Activated CD4-positive, alpha-beta memory T cell treated with anti-CD3 and anti-CD28 coated beads, Interleukin-2, amount 10 ng/mL, durations not matched to agents 7 days and 5 days (primary cell): Measurements from ENCODE around the gene ZNF546. TPM values are rescaled to one million over a fixed set of nuclear protein-coding genes. Genes with fewer than 3 reads are reported as not detected.

Experiments
- CTCF ChIA-PET: fragments of 350-600 bp; sonication (Branson Sonifier 250); formaldehyde crosslinking; loops from one replicate; lab custom pipeline; 2021; ENCODE audit warnings: antibody characterized with exemption, inconsistent platforms; lab: Charles Lee
- POLR2A ChIA-PET: fragments of 350-600 bp; sonication (Branson Sonifier 250); formaldehyde crosslinking; loops from one replicate; lab custom pipeline; 2021; ENCODE audit warnings: antibody characterized with exemption; lab: Charles Lee
- DNase-seq: peaks from one replicate; pipeline ENCODE4 v3.0.0-alpha.2; 2020
- H3K27ac Mint-ChIP-seq: one replicate; pipeline ENCODE4 v1.8.0; 2021; ENCODE audit warnings: mild to moderate bottlenecking, mixed read lengths
- H3K27me3 Mint-ChIP-seq: one replicate; pipeline ENCODE4 v1.8.0; 2021; ENCODE audit warnings: mixed read lengths
- H3K36me3 Mint-ChIP-seq: one replicate; pipeline ENCODE4 v1.8.0; 2021; ENCODE audit warnings: low read depth, mixed read lengths
- H3K4me1 Mint-ChIP-seq: one replicate; pipeline ENCODE4 v1.8.0; 2021; ENCODE audit warnings: mixed read lengths
- H3K4me3 Mint-ChIP-seq: one replicate; pipeline ENCODE4 v1.8.0; 2021; ENCODE audit warnings: mild to moderate bottlenecking, mixed read lengths
- H3K9me3 Mint-ChIP-seq: one replicate; pipeline ENCODE4 v1.8.0; 2021; ENCODE audit warnings: mixed read lengths
- total RNA-seq, 2 experiments: library from RNA; stranded (reverse); gene quantifications; one replicate each; pipeline ENCODE4 v1.2.3, GENCODE V29; 2021

ZNF546 gene
- total RNA-seq, 2 experiments from 2014 or later, result 6.3 to 7.5 TPM

DNA sequence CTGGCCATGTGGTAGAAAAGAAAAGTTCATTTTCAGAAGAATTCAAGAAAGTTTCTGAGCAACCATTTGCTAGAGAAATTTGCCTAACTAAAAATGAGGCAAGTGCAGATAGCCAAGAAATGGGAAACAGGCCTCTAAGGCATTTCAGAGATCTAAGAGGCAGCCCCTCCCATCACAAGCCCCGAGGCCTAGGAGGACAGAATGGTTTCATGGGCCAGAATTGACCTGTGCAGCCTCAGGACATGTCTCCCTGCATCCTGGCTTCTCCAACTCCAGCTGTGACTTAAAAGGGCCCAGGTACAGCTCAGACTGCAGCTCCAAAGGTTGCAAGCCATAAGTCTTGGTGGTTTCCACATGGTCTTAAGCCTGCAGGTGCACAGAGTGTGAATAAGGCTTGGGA lies 3.3 kb upstream of the ZNF546 start:
- ChIA-PET CTCF (no interaction called here), POLR2A (no interaction called here)
- Mint-ChIP-seq H3K4me3 (no peak overlapping the region), H3K27ac (no peak overlapping the region), H3K36me3 (peaks cover 47% of the 10 kb centered on the region), H3K9me3 (peaks cover 21% of the 10 kb centered on the region), H3K27me3 (no peaks in the 10 kb centered on the region), H3K4me1 (peaks cover 36% of the 10 kb centered on the region)
- no peak for DNase-seq

DNA sequence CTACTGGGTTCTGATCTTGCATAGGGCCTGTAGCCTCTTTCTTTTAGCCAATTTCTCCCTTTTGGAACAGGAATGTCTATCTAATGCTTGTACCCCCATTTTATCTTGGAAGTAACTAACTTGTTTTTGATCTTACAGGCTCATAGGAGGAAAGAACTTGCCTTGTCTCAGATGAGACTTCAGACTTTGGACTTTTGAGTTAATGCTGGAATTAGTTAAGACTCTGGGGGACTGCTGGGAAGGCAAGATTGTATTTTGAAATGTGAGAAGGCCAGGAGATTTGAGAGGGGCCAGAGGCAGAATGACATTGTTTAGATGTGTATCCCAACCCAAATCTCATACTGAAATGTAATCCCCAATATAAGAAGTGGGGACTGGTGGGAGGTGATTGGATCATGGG lies 2.5 kb upstream of the ZNF546 start:
- CTCF ChIA-PET, result no interaction called here
- no peak for DNase-seq
- POLR2A ChIA-PET, result no interaction called here
- H3K27me3 Mint-ChIP-seq, result no peaks in the 10 kb centered on the region
- peaks cover 47% of the 10 kb centered on the region for H3K36me3 Mint-ChIP-seq
- no peak overlapping the region for H3K27ac Mint-ChIP-seq
- peaks cover 19% of the 10 kb centered on the region for H3K9me3 Mint-ChIP-seq
- H3K4me3 Mint-ChIP-seq, result no peak overlapping the region
- H3K4me1 Mint-ChIP-seq, result peaks cover 36% of the 10 kb centered on the region

DNA sequence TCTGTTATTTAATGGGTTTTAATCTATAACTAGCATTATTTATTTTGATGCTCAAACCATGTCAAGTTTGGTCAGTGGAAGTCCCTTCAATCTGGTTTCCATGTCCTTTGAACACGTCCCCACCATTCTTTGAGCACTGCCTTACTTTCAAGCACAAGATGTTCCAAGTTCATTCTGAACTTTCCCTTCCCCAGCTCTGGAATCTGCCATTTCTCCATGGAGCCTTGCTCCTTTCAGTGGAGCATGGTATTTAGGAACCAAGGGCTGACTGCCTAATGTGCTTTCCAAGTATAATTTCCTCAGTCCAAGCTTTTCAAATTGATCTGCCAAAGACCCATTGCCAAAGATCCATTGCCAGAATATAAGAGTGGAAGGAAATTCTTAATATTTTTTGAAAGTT lies 1.1 kb upstream of the ZNF546 start:
- CTCF ChIA-PET, result interaction anchor here (1.4 to 2.4 kb wide), 2 partner anchors 26 to 94 kb away, joined by 4 to 32 read pairs; partner anchors contain the start of genes PSMC4 and ZNF780A
- H3K36me3 Mint-ChIP-seq, result peaks cover 42% of the 10 kb centered on the region
- H3K4me1 Mint-ChIP-seq, result peaks cover 36% of the 10 kb centered on the region
- H3K9me3 Mint-ChIP-seq, result peaks cover 19% of the 10 kb centered on the region
- POLR2A ChIA-PET, result interaction anchor here (1.2 to 2.7 kb wide), 8 partner anchors 10 to 195 kb away, joined by 4 to 54 read pairs (median 8); partner anchors contain the start of genes PSMC4, ZNF780A and ZNF780B
- no peaks in the 10 kb centered on the region for H3K27me3 Mint-ChIP-seq
- no peak for DNase-seq
- peak overlapping the region; percentile 99 for H3K4me3 Mint-ChIP-seq
- peak overlapping the region; percentile 52 for H3K27ac Mint-ChIP-seq

DNA sequence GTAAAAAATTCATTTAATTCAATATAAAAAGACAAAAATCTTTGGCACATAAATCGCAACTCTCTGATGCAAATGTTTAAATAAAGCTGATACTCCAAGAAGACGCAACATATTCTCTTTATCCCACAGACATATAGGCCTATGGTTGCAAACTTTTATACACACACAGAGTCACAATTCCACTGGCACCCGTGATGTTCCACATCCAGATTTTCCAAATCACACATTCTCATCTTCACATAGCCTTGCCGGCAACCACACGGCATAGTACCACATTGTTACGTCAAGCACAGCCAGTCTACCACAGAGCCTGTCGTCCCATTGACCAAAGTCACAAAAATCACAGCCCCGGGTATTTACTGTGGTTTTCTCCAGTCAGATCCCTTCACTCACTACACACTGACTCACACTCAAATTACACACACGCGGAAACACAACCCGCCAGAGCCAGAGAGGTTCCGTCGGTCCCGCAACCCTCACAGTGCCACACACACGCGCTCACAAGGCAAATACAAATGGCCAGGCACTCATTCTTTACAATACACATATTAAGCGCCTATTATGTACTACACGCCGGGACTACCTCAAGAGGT lies 546 bp upstream of the ZNF546 start:
- peak overlapping the region; percentile 94 for H3K27ac Mint-ChIP-seq
- H3K9me3 Mint-ChIP-seq, result peaks cover 19% of the 10 kb centered on the region
- peak; percentile 58 for DNase-seq
- H3K4me1 Mint-ChIP-seq, result peaks cover 36% of the 10 kb centered on the region
- POLR2A ChIA-PET, result interaction anchor here (1.0 to 2.7 kb wide), 17 partner anchors 9 to 352 kb away, joined by 3 to 54 read pairs (median 5); partner anchors contain the start of genes C19orf47, FBL, PLD3 and PSMC4
- peak overlapping the region; percentile 99 for H3K4me3 Mint-ChIP-seq
- CTCF ChIA-PET, result interaction anchor here (0.9 to 2.4 kb wide), 3 partner anchors 14 to 94 kb away, joined by 4 to 32 read pairs (median 4); partner anchors contain the start of genes PSMC4 and ZNF780A
- H3K27me3 Mint-ChIP-seq, result no peaks in the 10 kb centered on the region
- peaks cover 42% of the 10 kb centered on the region for H3K36me3 Mint-ChIP-seq

DNA sequence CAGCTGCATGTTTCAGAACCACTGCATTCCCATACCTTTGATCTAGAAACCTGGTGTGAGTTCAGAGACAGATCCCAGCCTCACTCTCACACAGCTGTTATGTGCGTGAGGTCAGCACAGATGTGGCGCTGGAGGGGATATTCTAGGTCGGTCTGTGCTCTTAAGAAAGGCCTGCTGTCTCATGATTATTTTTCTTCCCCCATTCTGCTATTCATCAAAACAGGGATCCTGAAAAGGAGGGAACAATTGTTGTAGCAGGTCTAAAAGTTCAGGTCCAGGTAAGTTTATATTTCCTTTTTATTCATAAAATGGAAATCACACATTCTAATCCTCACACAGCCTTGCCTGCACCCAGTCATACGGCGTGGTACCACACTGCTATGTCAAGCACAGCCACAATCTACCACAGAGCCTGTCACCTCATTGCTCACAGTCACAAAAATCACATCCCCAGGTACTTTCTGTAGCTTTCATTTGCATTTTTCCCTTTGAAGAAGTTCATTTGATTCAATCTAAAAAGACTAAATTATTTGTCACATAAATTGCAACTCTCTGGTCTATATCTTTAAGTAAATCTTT lies 867 bp downstream of the ZNF546 start:
- ChIA-PET POLR2A (interaction anchor here (0.6 to 2.7 kb wide), 12 partner anchors 8 to 173 kb away, joined by 3 to 54 read pairs (median 5); partner anchors contain the start of genes FBL, PSMC4, ZNF780A and ZNF780B), CTCF (interaction anchor here (1.0 to 2.4 kb wide), 2 partner anchors 28 to 154 kb away, joined by 3 to 32 read pairs; partner anchors contain the start of gene PSMC4)
- peak overlapping the region; percentile 99 for H3K4me3 Mint-ChIP-seq
- peaks cover 36% of the 10 kb centered on the region for H3K4me1 Mint-ChIP-seq
- peak; percentile 28 for DNase-seq
- peaks cover 38% of the 10 kb centered on the region for H3K36me3 Mint-ChIP-seq
- peaks cover 13% of the 10 kb centered on the region for H3K9me3 Mint-ChIP-seq
- no peaks in the 10 kb centered on the region for H3K27me3 Mint-ChIP-seq
- peak overlapping the region; percentile 94 for H3K27ac Mint-ChIP-seq

DNA sequence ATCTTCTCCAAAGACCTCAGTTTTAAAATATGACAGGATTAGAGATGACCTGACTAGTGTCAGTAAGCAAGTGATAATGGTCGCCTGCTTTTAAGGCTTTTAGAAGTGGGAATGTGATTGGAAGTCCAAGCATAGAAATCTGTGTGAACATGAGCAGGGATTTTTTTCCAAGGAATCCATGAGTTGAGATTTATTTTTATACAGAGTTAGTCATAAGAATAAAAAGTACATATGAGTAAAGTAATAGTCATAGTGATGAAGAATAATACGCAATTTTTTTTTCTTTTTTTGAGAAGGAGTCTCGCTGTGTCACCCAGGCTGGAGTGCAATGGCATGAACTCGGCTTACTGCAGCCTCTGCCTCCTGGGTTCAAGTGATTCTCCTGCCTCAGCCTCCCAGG lies 1.6 kb downstream of the ZNF546 start:
- peaks cover 6% of the 10 kb centered on the region for H3K9me3 Mint-ChIP-seq
- H3K4me1 Mint-ChIP-seq, result peaks cover 32% of the 10 kb centered on the region
- H3K27me3 Mint-ChIP-seq, result no peaks in the 10 kb centered on the region
- DNase-seq, result no peak
- ChIA-PET POLR2A (no interaction called here), CTCF (no interaction called here)
- H3K36me3 Mint-ChIP-seq, result peaks cover 31% of the 10 kb centered on the region
- H3K27ac Mint-ChIP-seq, result no peak overlapping the region
- peak overlapping the region; percentile 99 for H3K4me3 Mint-ChIP-seq

DNA sequence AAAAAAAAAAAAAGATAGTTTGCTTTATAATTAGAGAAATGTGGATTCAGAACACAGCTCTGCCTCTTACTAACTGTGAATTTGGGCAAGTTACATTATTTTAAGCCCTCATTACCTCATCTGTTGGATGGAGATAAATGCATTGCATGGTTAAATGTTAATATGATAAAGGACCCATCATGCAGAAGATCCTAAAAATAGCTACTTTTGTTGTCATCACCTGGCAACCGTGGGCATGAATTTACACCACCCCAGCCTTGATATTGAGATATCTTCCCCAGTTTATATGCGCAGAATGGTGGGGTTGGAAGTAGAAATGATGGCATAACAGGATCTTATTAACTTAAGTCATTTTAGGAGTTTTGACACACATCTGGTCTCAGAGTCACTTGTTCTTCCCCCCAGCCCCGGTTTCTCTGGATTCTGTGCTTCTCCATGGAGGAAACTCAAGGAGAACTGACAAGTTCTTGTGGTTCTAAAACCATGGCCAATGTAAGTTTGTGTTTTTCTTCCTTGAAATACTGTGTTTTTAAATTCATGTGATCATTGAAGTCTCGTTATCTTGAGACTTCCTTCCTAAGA lies 8.9 kb downstream of the ZNF546 start:
- Mint-ChIP-seq H3K27ac (no peak overlapping the region), H3K4me3 (no peak overlapping the region), H3K36me3 (peaks cover 54% of the 10 kb centered on the region), H3K4me1 (no peaks in the 10 kb centered on the region), H3K27me3 (no peaks in the 10 kb centered on the region), H3K9me3 (peaks cover 20% of the 10 kb centered on the region)
- DNase-seq, result no peak
- CTCF ChIA-PET, result no interaction called here
- POLR2A ChIA-PET, result interaction anchor here (1.0 kb wide), 1 partner anchor 8 kb away, joined by 3 read pairs; the partner anchor contains the start of gene ZNF546

DNA sequence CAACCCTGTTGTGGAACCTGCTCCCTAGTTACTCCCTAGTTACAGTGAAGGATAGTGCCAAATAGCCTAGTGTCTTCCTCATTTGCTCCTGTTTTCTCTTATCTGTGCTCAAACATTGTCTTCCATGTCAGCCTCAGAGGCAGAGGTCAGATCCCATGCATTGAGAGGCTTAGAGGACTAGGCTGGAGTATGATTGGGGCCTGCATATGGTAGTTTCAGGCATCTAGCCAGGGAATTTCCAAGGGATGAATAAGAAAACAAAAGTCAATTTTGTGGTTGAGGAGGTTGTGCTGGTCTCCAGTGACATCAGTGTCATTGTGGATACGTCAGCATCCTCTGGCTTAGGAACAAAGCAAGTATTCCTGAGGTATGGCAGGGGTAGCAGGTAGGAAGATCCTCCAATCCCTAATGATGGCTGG lies 9.4 kb downstream of the ZNF546 start:
- Mint-ChIP-seq H3K27ac (no peak overlapping the region), H3K27me3 (no peaks in the 10 kb centered on the region), H3K4me1 (no peaks in the 10 kb centered on the region), H3K9me3 (peaks cover 20% of the 10 kb centered on the region), H3K4me3 (no peak overlapping the region), H3K36me3 (peaks cover 57% of the 10 kb centered on the region)
- ChIA-PET CTCF (no interaction called here), POLR2A (interaction anchor here (1.0 kb wide), 1 partner anchor 9 kb away, joined by 3 read pairs; the partner anchor contains the start of gene ZNF546)
- DNase-seq, result no peak

DNA sequence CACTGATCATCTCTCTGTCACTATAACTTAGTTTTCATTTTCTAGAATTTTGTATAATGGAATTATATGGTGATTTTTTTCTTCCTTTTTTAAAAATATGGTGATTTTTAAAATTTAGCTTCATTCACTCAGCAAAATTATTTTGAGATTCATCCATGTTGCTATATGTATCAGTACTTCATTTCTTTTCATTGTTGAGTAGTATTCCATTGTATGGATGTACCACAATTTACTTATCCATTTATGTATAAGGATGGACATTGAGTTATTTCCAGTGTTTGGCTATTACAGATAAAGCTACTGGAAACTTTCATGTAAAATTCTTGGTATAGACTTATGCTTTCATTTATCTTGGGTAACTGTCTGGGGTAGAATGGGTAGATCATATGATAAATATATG lies 12.8 kb downstream of the ZNF546 start:
- no peak for DNase-seq
- peaks cover 85% of the 10 kb centered on the region for H3K36me3 Mint-ChIP-seq
- no peak overlapping the region for H3K27ac Mint-ChIP-seq
- peaks cover 46% of the 10 kb centered on the region for H3K9me3 Mint-ChIP-seq
- H3K27me3 Mint-ChIP-seq, result no peaks in the 10 kb centered on the region
- CTCF ChIA-PET, result interaction anchor here (1.1 kb wide), 1 partner anchor 13 kb away, joined by 4 read pairs; the partner anchor contains the start of gene ZNF546
- no peak overlapping the region for H3K4me3 Mint-ChIP-seq
- no peaks in the 10 kb centered on the region for H3K4me1 Mint-ChIP-seq
- POLR2A ChIA-PET, result no interaction called here

DNA sequence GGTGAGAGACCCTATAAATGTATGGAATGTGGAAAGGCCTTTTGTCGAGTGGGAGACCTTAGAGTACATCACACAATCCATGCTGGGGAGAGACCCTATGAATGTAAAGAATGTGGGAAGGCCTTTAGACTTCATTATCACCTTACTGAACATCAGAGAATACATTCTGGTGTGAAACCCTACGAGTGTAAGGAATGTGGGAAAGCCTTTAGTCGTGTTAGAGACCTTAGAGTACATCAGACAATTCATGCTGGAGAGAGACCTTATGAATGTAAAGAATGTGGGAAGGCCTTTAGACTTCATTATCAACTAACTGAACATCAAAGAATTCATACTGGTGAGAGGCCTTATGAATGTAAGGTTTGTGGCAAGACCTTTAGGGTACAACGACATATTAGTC lies 17.1 kb downstream of the ZNF546 start:
- Mint-ChIP-seq H3K27me3 (no peaks in the 10 kb centered on the region), H3K4me1 (no peaks in the 10 kb centered on the region), H3K4me3 (no peak overlapping the region), H3K27ac (no peak overlapping the region), H3K36me3 (peaks cover 62% of the 10 kb centered on the region), H3K9me3 (peaks cover 65% of the 10 kb centered on the region)
- DNase-seq, result no peak
- CTCF ChIA-PET, result no interaction called here
- POLR2A ChIA-PET, result no interaction called here

DNA sequence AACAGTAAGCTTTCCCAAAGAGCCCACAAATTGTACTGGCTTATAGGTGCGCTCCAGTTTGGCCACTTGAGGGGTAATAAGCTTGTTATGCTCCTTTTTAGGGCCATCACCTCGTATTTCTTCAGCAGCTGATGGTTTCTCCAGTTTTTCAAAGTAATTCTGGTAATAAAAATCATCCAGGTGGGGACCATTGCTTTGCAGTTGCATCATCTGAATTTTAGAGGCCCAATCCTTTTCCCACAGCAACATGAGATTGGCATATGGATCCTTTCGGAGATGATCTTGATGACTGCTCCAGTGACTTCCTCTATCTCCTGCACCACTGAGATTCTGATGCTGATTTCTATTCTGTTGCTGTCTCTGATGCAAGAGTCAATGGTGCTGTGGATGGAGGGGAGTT lies 27.1 kb downstream of the ZNF546 start:
- no peaks in the 10 kb centered on the region for H3K27me3 Mint-ChIP-seq
- H3K4me3 Mint-ChIP-seq, result no peak overlapping the region
- no peaks in the 10 kb centered on the region for H3K4me1 Mint-ChIP-seq
- no peak overlapping the region for H3K27ac Mint-ChIP-seq
- peaks cover 27% of the 10 kb centered on the region for H3K36me3 Mint-ChIP-seq
- POLR2A ChIA-PET, result no interaction called here
- no peak for DNase-seq
- CTCF ChIA-PET, result interaction anchor here (0.6 kb wide), 1 partner anchor 25 kb away, joined by 7 read pairs; no protein-coding TSS in a partner anchor
- peaks cover 70% of the 10 kb centered on the region for H3K9me3 Mint-ChIP-seq

DNA sequence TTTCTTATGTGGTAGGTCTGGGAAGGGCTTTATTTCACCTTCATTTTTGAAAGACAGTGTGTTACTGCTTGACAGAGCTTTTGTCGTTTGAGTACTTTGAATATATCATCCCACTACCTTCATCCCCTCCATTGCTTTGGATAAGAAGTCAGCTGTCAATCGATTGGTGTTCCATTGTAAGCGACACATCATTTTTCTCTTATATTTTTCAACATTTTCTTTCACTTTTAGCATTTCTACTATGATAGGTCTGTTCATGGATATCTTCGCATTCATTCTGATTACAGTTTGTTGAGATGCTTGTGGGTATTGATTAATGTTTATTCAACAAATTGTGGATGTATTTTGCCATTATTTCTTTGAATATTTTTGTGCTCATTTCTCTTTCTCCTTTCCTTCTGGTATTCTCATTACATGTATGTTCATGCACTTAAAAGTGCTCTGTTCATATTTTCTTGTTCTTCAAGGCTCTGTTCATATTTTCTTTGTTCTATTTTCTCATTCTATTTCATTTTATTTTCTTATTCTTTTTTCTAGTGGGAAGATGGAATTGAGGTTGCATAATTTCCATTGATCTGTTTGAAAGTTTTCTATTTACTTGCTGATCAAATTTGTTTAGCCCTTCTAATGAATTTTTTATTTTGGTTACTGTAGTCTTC lies 29.2 kb downstream of the ZNF546 start:
- peaks cover 67% of the 10 kb centered on the region for H3K9me3 Mint-ChIP-seq
- no peaks in the 10 kb centered on the region for H3K27me3 Mint-ChIP-seq
- peaks cover 25% of the 10 kb centered on the region for H3K36me3 Mint-ChIP-seq
- ChIA-PET POLR2A (interaction anchor here (1.4 kb wide), 1 partner anchor 29 kb away, joined by 4 read pairs; the partner anchor contains the start of gene ZNF546), CTCF (no interaction called here)
- no peak overlapping the region for H3K27ac Mint-ChIP-seq
- no peak overlapping the region for H3K4me3 Mint-ChIP-seq
- DNase-seq, result no peak
- no peaks in the 10 kb centered on the region for H3K4me1 Mint-ChIP-seq
